Breast epithelium (tissue), 4 donors: ENCODE measurements around the gene SLC39A11. TPM values are rescaled to one million over a fixed set of nuclear protein-coding genes. Genes with fewer than 3 reads are reported as not detected.

Source experiments
- DNase-seq, 2 donors: peaks; one replicate each; pipeline ENCODE4 v3.0.0-alpha.2; 2019; ENCODE audit warnings: low spot score in 2 of 2
- H3K27ac ChIP-seq, 2 donors: fragments of 200-600 bp; sonication (generic) in 1 of 2; one replicate each; pipeline ENCODE4 v1.5.1; 2016 to 2019; ENCODE audit warnings: mild to moderate bottlenecking in 1 of 2
- H3K27me3 ChIP-seq, 2 donors: fragments of 200-600 bp; sonication (generic) in 1 of 2; one replicate each; pipeline versions ENCODE4 v1.5.1 to v1.6.0; 2017 to 2019; ENCODE audit warnings: control low read depth in 1 of 2, mild to moderate bottlenecking in 1 of 2
- H3K36me3 ChIP-seq: fragments of 200-600 bp; one replicate; pipeline ENCODE4 v1.5.1; 2019
- H3K4me1 ChIP-seq, 2 donors: fragments of 200-600 bp; sonication (generic); one replicate each; pipeline ENCODE4 v1.5.1; 2016 to 2019; ENCODE audit warnings: control low read depth in 1 of 2
- H3K4me3 ChIP-seq, 3 donors: fragments of 200-600 bp; sonication (generic); 1 replicate in 2 of 3; 2 replicates in 1 of 3; pipeline ENCODE4 v1.5.1; 2016 to 2019; ENCODE audit warnings: mild to moderate bottlenecking in 3 of 3, moderate library complexity in 2 of 3
- H3K9me3 ChIP-seq, 2 donors: fragments of 200-600 bp; sonication (generic) in 1 of 2; one replicate each; pipeline ENCODE4 v1.5.1; 2016 to 2019; ENCODE audit warnings: control low read depth in 1 of 2
- POLR2A ChIP-seq: fragments of 450-650 bp; IDR thresholded peaks from one replicate; pipeline ENCODE4 v1.6.1; 2016; ENCODE audit warnings: antibody characterized with exemption, mild to moderate bottlenecking, moderate library complexity
- POLR2AphosphoS5 ChIP-seq, 3 donors: sonication (generic); formaldehyde crosslinking; IDR thresholded peaks; one replicate each; pipeline ENCODE4 v1.6.1; 2017; ENCODE audit warnings: antibody characterized with exemption in 3 of 3
- intact Hi-C: fragments of 100-400 bp; cut with DNase I; formaldehyde crosslinking; loops from one replicate; pipeline ENCODE4 v1.15.1; 2023; ENCODE audit warnings: low total_unique reads
- total RNA-seq, 3 donors: library from RNA; depleted of rRNA; stranded (reverse); fragments of >200 nt; gene quantifications; one replicate each; pipeline ENCODE4 v1.1.0, GENCODE V29; 2016
- TF ChIP-seq, protein P1 (sequence below), 3 donors: fragments of 450-650 bp; IDR thresholded peaks; one replicate each; pipeline ENCODE4 v1.5.1; 2016 to 2017; ENCODE audit warnings: antibody characterized with exemption in 3 of 3, mild to moderate bottlenecking in 3 of 3, moderate library complexity in 3 of 3

The SLC39A11 gene, protein sequence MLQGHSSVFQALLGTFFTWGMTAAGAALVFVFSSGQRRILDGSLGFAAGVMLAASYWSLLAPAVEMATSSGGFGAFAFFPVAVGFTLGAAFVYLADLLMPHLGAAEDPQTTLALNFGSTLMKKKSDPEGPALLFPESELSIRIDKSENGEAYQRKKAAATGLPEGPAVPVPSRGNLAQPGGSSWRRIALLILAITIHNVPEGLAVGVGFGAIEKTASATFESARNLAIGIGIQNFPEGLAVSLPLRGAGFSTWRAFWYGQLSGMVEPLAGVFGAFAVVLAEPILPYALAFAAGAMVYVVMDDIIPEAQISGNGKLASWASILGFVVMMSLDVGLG
- total RNA-seq = 10 to 100 TPM; 31.8 to 54.6 (median 47.0) TPM

- TF ChIP-seq, protein P1, sequence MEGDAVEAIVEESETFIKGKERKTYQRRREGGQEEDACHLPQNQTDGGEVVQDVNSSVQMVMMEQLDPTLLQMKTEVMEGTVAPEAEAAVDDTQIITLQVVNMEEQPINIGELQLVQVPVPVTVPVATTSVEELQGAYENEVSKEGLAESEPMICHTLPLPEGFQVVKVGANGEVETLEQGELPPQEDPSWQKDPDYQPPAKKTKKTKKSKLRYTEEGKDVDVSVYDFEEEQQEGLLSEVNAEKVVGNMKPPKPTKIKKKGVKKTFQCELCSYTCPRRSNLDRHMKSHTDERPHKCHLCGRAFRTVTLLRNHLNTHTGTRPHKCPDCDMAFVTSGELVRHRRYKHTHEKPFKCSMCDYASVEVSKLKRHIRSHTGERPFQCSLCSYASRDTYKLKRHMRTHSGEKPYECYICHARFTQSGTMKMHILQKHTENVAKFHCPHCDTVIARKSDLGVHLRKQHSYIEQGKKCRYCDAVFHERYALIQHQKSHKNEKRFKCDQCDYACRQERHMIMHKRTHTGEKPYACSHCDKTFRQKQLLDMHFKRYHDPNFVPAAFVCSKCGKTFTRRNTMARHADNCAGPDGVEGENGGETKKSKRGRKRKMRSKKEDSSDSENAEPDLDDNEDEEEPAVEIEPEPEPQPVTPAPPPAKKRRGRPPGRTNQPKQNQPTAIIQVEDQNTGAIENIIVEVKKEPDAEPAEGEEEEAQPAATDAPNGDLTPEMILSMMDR (IDR thresholded peaks at IDR 0.05) = no peak
- TF ChIP-seq POLR2AphosphoS5 (IDR thresholded peaks at IDR 0.05) = peak; percentile 17 to 38 (median 22)
- TF ChIP-seq POLR2A = peak; percentile 21
- H3K27me3 ChIP-seq = no peaks in the 10 kb centered on the region
- peaks cover 0 to 9% of the 10 kb centered on the region in 2 donors for H3K4me1 ChIP-seq
- H3K27ac ChIP-seq = peak within 1 kb of the TSS; percentile 68 to 76
- H3K4me3 ChIP-seq = peak within 1 kb of the TSS; percentile 73 to 85 (median 74)
- peak; percentile 91 to 94 for DNase-seq
- intact Hi-C loops = no loop called here
- no peaks in the 10 kb centered on the region for H3K9me3 ChIP-seq
- no peaks in the 10 kb centered on the region for H3K36me3 ChIP-seq
Measured at GRCh38 chr17:73092523-73093135, at the start of gene SLC39A11. Gene SLC39A11 (minus strand): TSS chr17:73092688. CDS start chr17:73088764, 3,924 bp downstream.

DNA sequence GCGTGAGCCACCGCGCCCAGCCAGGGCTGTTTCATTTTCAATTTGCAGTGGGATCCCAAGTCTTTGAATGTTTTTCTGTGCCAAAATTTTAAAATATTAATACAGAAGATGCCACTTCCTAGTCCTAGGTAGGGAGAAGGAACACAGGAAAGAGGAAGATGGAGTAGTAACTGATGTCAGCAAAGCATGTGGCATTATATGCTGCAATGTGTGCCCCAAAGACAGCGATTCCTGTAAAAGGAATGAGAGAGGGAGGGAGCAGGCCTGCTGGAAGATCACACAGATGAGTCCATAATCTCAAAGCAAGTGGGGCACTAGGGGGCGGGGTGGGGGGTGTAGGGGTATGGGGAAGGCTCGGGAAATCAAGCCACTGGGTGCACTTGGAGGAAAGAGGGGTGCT is 48.9 kb upstream of the SLC39A11 start:
- Histone ChIP-seq H3K36me3 (no peaks in the 10 kb centered on the region), H3K9me3 (peaks cover 4 to 6% of the 10 kb centered on the region in 2 donors), H3K27me3 (no peaks in the 10 kb centered on the region), H3K4me1 (no peaks in the 10 kb centered on the region), H3K27ac (no peak overlapping the region), H3K4me3 (no peak overlapping the region)
- no peak for DNase-seq
- TF ChIP-seq POLR2A (no peak), POLR2AphosphoS5 (IDR thresholded peaks at IDR 0.05) (no peak)
- TF ChIP-seq, protein P1 (IDR thresholded peaks at IDR 0.05) = no peak
- intact Hi-C loops = no loop called here

DNA sequence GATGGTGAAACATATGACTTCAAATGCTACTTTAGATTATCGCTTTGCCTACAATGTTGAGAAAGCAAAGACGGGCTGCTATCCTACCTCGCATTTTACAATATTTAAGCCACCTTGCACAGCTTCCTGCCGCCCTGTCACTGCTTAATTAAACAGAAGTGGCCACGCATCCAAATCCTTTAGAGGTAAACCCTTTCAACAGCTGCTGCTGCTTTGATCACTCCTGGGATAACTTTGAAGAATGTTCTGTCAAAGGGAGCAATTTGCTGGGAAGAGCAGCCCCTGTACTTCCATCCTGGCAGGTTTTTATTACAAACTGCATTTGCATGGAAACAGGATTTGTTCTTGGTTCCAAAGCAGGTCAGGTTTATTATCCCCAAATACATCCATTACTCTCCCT is 48.1 kb upstream of the SLC39A11 start:
- Histone ChIP-seq H3K4me1 (no peaks in the 10 kb centered on the region), H3K27me3 (no peaks in the 10 kb centered on the region), H3K4me3 (no peak overlapping the region), H3K27ac (no peak overlapping the region), H3K36me3 (no peaks in the 10 kb centered on the region), H3K9me3 (peaks cover 1 to 4% of the 10 kb centered on the region in 2 donors)
- DNase-seq = no peak
- intact Hi-C loops = no loop called here
- TF ChIP-seq POLR2A = no peak
- TF ChIP-seq POLR2AphosphoS5 (IDR thresholded peaks at IDR 0.05) = no peak
- TF ChIP-seq, protein P1 (IDR thresholded peaks at IDR 0.05) = no peak

- DNase-seq = no peak
- intact Hi-C loops = no loop called here
- no peak overlapping the region for H3K27ac ChIP-seq
Measured at GRCh38 chr17:73139296-73139695, 46.8 kb upstream of the SLC39A11 start.

More at GRCh38 chr17:73139296-73139695, 46.8 kb upstream of the SLC39A11 start:
- H3K36me3 ChIP-seq = no peaks in the 10 kb centered on the region
- H3K4me1 ChIP-seq = no peaks in the 10 kb centered on the region
- no peaks in the 10 kb centered on the region for H3K27me3 ChIP-seq
- TF ChIP-seq POLR2AphosphoS5 (IDR thresholded peaks at IDR 0.05) (no peak), POLR2A (no peak)
- TF ChIP-seq, protein P1 (IDR thresholded peaks at IDR 0.05) = no peak
- H3K9me3 ChIP-seq = peaks cover 0 to 1% of the 10 kb centered on the region in 2 donors
- H3K4me3 ChIP-seq = no peak overlapping the region
